CD4-positive, alpha-beta memory T cell (primary cell): ENCODE measurements around the gene B4GALT1. TPM values are rescaled to one million over a fixed set of nuclear protein-coding genes. Genes with fewer than 3 reads are reported as not detected.

Source experiments
- CTCF ChIA-PET: fragments of 350-600 bp; sonication (Branson Sonifier 250); formaldehyde crosslinking; loops from one replicate; lab custom pipeline; 2021; ENCODE audit warnings: inconsistent platforms; ENCODE audit not compliant: partially characterized antibody; lab: Charles Lee
- POLR2A ChIA-PET: fragments of 350-600 bp; sonication (Branson Sonifier 250); formaldehyde crosslinking; loops from one replicate; lab custom pipeline; 2021; ENCODE audit not compliant: partially characterized antibody; lab: Charles Lee
- DNase-seq, 5 donors: peaks; one replicate each; pipeline versions ENCODE4 v3.0.0 to v3.0.0-alpha.2; 2020 to 2022; ENCODE audit warnings: mixed read lengths in 1 of 5
- H3K27ac ChIP-seq: one replicate; pipeline ENCODE4 v1.7.0; 2013; ENCODE audit warnings: low read depth, low read length
- H3K27me3 ChIP-seq: 2 replicates; pipeline ENCODE4 v1.7.0; 2013; ENCODE audit warnings: mild to moderate bottlenecking, low read length, moderate library complexity; ENCODE audit not compliant: insufficient read depth
- H3K36me3 ChIP-seq: 2 replicates; pipeline ENCODE4 v1.7.0; 2013; ENCODE audit warnings: mild to moderate bottlenecking, low read length, moderate library complexity; ENCODE audit not compliant: insufficient read depth
- H3K4me1 ChIP-seq: 2 replicates; pipeline ENCODE4 v1.7.0; 2013; ENCODE audit warnings: mild to moderate bottlenecking, low read length, moderate library complexity; ENCODE audit not compliant: insufficient read depth
- H3K4me3 ChIP-seq, 2 donors: one replicate each; pipeline ENCODE4 v1.7.0; 2013; ENCODE audit warnings: low read length in 2 of 2, mild to moderate bottlenecking in 1 of 2
- H3K9me3 ChIP-seq, 2 donors: one replicate each; pipeline ENCODE4 v1.7.0; 2013; ENCODE audit warnings: low read length in 2 of 2, control low read depth in 1 of 2; ENCODE audit not compliant: control insufficient read depth in 1 of 2
- H3K27ac Mint-ChIP-seq, 7 donors: one replicate each; pipeline ENCODE4 v1.8.0; 2020 to 2021; ENCODE audit warnings: mixed read lengths in 7 of 7, mild to moderate bottlenecking in 6 of 7, inconsistent platforms in 3 of 7, moderate library complexity in 3 of 7
- H3K27me3 Mint-ChIP-seq, 2 donors: one replicate each; pipeline ENCODE4 v1.8.0; 2020 to 2021; ENCODE audit warnings: mixed read lengths in 2 of 2
- H3K36me3 Mint-ChIP-seq, 2 donors: one replicate each; pipeline ENCODE4 v1.8.0; 2020 to 2021; ENCODE audit warnings: mixed read lengths in 2 of 2, inconsistent platforms in 1 of 2, mild to moderate bottlenecking in 1 of 2
- H3K4me1 Mint-ChIP-seq, 4 donors: one replicate each; pipeline ENCODE4 v1.8.0; 2020 to 2021; ENCODE audit warnings: mixed read lengths in 4 of 4, mild to moderate bottlenecking in 1 of 4
- H3K4me3 Mint-ChIP-seq, 8 donors: one replicate each; pipeline ENCODE4 v1.8.0; 2020 to 2021; ENCODE audit warnings: mixed read lengths in 8 of 8, mild to moderate bottlenecking in 7 of 8, moderate library complexity in 6 of 8, inconsistent platforms in 3 of 8
- H3K9me3 Mint-ChIP-seq, 8 donors: one replicate each; pipeline ENCODE4 v1.8.0; 2020 to 2021; ENCODE audit warnings: mixed read lengths in 8 of 8, mild to moderate bottlenecking in 5 of 8, inconsistent platforms in 3 of 8, moderate library complexity in 1 of 8
- intact Hi-C: fragments of 100-400 bp; cut with micrococcal nuclease; formaldehyde crosslinking; loops from one replicate; pipeline ENCODE4 v1.15.1; 2023
- polyA plus RNA-seq, 2 donors: library from polyadenylated mRNA; unstranded; fragments of 300-500 nt; fragmentation: Illumina TruSeq; gene quantifications; one replicate each; pipeline ENCODE4 v1.2.3, GENCODE V29; 2021
- total RNA-seq, 2 experiments: library from RNA; stranded (reverse); gene quantifications; one replicate each; pipeline ENCODE4 v1.2.3, GENCODE V29; 2021

Gene B4GALT1
- total and polyA plus RNA-seq, 4 experiments from 2014 or later: 16.6 to 56.0 (median 43.1) TPM

GRCh38 chr9:33120620-33121019, 46.5 kb downstream of the B4GALT1 start:
- Histone ChIP-seq H3K4me1 (peaks cover 20% of the 10 kb centered on the region), H3K4me3 (no peak overlapping the region), H3K36me3 (peaks cover 24% of the 10 kb centered on the region), H3K27ac (no peak overlapping the region), H3K27me3 (no peaks in the 10 kb centered on the region), H3K9me3 (no peaks in the 10 kb centered on the region)
- Mint-ChIP-seq H3K4me3 (peak overlapping the region in 1 of 8 donors; percentile 6), H3K36me3 (peaks cover 35 to 65% of the 10 kb centered on the region in 2 donors), H3K27me3 (no peaks in the 10 kb centered on the region), H3K9me3 (no peaks in the 10 kb centered on the region), H3K4me1 (peaks cover 36 to 53% (median 41%) of the 10 kb centered on the region in 4 donors), H3K27ac (peak overlapping the region in 6 of 7 donors; percentile 5 to 52 (median 48))
- POLR2A ChIA-PET: interaction anchor here (2.7 kb wide), 1 partner anchor 46 kb away, joined by 7 read pairs; the partner anchor contains the start of gene B4GALT1
- intact Hi-C loops: no loop called here
- no peak for DNase-seq
- CTCF ChIA-PET: interaction anchor here (0.9 kb wide), 1 partner anchor 50 kb away, joined by 3 read pairs; no protein-coding TSS in a partner anchor

GRCh38 chr9:33117796-33118195, 49.3 kb downstream of the B4GALT1 start:
- H3K27me3 ChIP-seq: no peaks in the 10 kb centered on the region
- peaks cover 39 to 71% of the 10 kb centered on the region in 2 donors for H3K36me3 Mint-ChIP-seq
- peak overlapping the region; percentile 6 to 88 (median 58) for H3K27ac Mint-ChIP-seq
- H3K9me3 Mint-ChIP-seq: no peaks in the 10 kb centered on the region
- no peaks in the 10 kb centered on the region for H3K27me3 Mint-ChIP-seq
- peaks cover 30 to 45% (median 37%) of the 10 kb centered on the region in 4 donors for H3K4me1 Mint-ChIP-seq
- ChIA-PET POLR2A (interaction anchor here (0.6 to 0.8 kb wide), 3 partner anchors 9 to 41 kb away, joined by 3 to 5 read pairs (median 3); partner anchors contain the start of gene SMU1), CTCF (interaction anchor here (2.2 kb wide), 1 partner anchor 109 kb away, joined by 6 read pairs; no protein-coding TSS in a partner anchor)
- H3K36me3 ChIP-seq: peaks cover 51% of the 10 kb centered on the region
- no peaks in the 10 kb centered on the region for H3K9me3 ChIP-seq
- DNase-seq: no peak
- intact Hi-C loops: no loop called here
- H3K4me3 Mint-ChIP-seq: peak overlapping the region in 3 of 8 donors; percentile 41 to 57 (median 43)
- H3K4me3 ChIP-seq: no peak overlapping the region
- no peak overlapping the region for H3K27ac ChIP-seq
- peaks cover 20% of the 10 kb centered on the region for H3K4me1 ChIP-seq

DNA sequence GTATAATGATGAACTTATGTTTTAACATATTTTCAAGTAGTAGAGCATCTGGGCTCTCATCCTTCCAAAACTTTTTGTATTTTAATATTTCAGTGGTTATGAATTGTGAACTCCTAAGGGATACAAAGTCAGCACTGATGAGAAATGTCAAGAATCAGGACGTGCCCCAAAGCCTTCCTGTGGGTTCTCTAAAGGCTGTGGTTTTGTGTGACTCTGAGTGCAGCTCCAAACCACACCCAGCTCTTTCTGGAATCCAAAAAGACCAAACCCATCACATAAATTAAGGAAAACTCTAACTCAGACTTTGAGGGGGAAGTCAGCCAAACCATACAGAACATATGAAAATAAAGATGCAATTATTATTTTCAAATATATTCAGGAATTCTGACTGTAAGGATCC, 49.8 kb downstream of the B4GALT1 start:
- POLR2A ChIA-PET: interaction anchor here (0.6 to 1.6 kb wide), 3 partner anchors 24 to 50 kb away, joined by 3 to 5 read pairs (median 3); partner anchors contain the start of genes B4GALT1 and SMU1

DNA sequence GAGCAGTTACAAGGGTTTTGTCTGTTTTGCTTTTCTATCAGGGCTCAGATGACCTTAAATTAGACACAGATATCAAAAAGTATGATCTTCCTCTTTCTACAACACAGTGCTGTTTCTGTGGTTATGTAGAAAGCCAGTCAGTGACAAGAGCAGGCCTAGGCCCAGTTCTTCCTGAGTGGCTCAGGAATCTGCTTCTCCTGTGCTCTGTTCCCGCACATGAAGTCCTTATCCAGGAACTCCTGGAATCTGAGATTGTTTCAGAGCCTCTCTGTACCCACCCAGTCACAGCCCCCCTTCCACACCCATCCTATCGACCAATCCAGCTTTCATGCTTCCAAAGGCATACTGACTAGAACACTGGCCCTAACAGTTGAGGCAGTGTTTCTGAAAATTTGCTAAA, 50.3 kb downstream of the B4GALT1 start:
- Mint-ChIP-seq H3K4me1 (peaks cover 30 to 42% (median 35%) of the 10 kb centered on the region in 4 donors), H3K9me3 (no peaks in the 10 kb centered on the region), H3K36me3 (peaks cover 43 to 77% of the 10 kb centered on the region in 2 donors), H3K27ac (peak overlapping the region in 5 of 7 donors; percentile 42 to 85 (median 60)), H3K27me3 (no peaks in the 10 kb centered on the region), H3K4me3 (no peak overlapping the region)
- no peaks in the 10 kb centered on the region for H3K27me3 ChIP-seq
- no peak overlapping the region for H3K4me3 ChIP-seq
- ChIA-PET POLR2A (interaction anchor here (1.6 kb wide), 1 partner anchor 50 kb away, joined by 5 read pairs; the partner anchor contains the start of gene B4GALT1), CTCF (interaction anchor here (2.2 kb wide), 1 partner anchor 110 kb away, joined by 6 read pairs; no protein-coding TSS in a partner anchor)
- no peaks in the 10 kb centered on the region for H3K9me3 ChIP-seq
- H3K4me1 ChIP-seq: peaks cover 20% of the 10 kb centered on the region
- H3K27ac ChIP-seq: no peak overlapping the region
- intact Hi-C loops: no loop called here
- DNase-seq: no peak
- peaks cover 60% of the 10 kb centered on the region for H3K36me3 ChIP-seq

More for the DNA sequence above, 49.8 kb downstream of the B4GALT1 start:
- no peak for DNase-seq
- Histone ChIP-seq H3K9me3 (no peaks in the 10 kb centered on the region), H3K4me1 (peaks cover 20% of the 10 kb centered on the region), H3K27me3 (no peaks in the 10 kb centered on the region), H3K36me3 (peaks cover 55% of the 10 kb centered on the region), H3K27ac (no peak overlapping the region), H3K4me3 (no peak overlapping the region)
- peak overlapping the region in 4 of 7 donors; percentile 56 to 81 (median 58) for H3K27ac Mint-ChIP-seq
- H3K27me3 Mint-ChIP-seq: no peaks in the 10 kb centered on the region
- intact Hi-C loops: no loop called here
- peaks cover 31 to 45% (median 37%) of the 10 kb centered on the region in 4 donors for H3K4me1 Mint-ChIP-seq
- peaks cover 44 to 75% of the 10 kb centered on the region in 2 donors for H3K36me3 Mint-ChIP-seq
- CTCF ChIA-PET: interaction anchor here (2.2 kb wide), 1 partner anchor 109 kb away, joined by 6 read pairs; no protein-coding TSS in a partner anchor
- peak overlapping the region in 1 of 8 donors; percentile 49 for H3K4me3 Mint-ChIP-seq
- no peaks in the 10 kb centered on the region for H3K9me3 Mint-ChIP-seq

DNA sequence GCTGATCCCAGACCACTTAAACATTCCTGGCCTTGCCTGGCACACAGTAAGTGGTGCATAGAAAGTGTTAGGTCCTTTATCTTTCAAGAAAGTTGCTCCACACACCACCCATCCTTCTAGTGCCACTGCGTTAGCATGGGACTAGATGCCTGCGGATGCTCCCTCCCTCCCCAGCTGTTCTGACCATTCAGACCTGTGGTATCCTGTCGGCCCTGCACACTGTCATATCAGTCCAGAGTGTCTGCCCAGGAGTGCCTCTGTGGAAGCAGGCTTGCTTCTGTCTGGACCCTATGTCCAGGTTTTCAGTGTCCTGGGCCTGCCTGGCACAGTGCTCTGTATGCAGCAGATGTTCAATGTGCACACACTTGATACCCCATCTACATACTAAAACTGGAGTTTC, 52.4 kb downstream of the B4GALT1 start:
- Mint-ChIP-seq H3K4me3 (no peak overlapping the region), H3K27ac (peak overlapping the region in 2 of 7 donors; percentile 24 to 42), H3K4me1 (peaks cover 19 to 27% (median 22%) of the 10 kb centered on the region in 4 donors), H3K36me3 (peaks cover 41 to 72% of the 10 kb centered on the region in 2 donors), H3K27me3 (no peaks in the 10 kb centered on the region), H3K9me3 (no peaks in the 10 kb centered on the region)
- H3K27me3 ChIP-seq: no peaks in the 10 kb centered on the region
- CTCF ChIA-PET: no interaction called here
- no peak overlapping the region for H3K4me3 ChIP-seq
- H3K9me3 ChIP-seq: no peaks in the 10 kb centered on the region
- H3K27ac ChIP-seq: no peak overlapping the region
- POLR2A ChIA-PET: no interaction called here
- peaks cover 20% of the 10 kb centered on the region for H3K4me1 ChIP-seq
- intact Hi-C loops: no loop called here
- H3K36me3 ChIP-seq: peaks cover 57% of the 10 kb centered on the region
- no peak for DNase-seq

DNA sequence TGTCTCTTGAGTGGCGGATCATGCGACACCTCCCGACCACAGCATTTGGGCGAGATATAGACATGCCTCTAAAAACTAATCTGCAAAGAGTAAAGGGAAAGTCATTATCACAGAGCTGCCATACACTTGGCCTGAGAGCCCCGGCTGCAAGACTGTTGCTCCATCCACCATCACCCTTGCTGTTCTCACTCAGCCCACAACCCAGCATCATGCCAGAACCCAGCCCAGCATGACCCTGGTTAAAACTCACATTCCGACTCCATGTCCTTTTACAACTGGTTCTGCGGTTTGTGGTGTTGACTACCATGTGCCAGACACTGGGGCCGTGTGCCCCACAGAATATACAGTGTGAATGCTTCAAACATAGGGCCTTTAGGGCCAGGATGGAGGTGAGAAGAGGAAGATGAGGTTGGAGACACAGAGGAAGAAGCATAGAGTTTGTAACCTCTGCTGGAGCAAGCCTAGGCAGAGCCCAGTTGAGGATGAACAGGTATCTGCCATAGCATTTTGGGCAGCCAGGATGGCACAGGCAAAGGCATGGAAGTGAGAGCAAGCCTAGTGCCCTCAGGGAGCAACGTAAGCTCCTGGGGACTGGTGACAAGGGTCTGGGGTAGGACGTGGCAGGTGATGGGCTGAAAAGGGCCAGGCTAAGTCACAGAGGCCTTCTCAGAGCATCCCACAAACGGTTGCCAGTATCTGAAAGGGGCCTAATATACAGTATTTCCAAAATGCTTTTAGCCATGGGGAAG, 53.2 kb downstream of the B4GALT1 start:
- H3K27me3 Mint-ChIP-seq: no peaks in the 10 kb centered on the region
- H3K36me3 Mint-ChIP-seq: peaks cover 36 to 71% of the 10 kb centered on the region in 2 donors
- peak overlapping the region in 6 of 7 donors; percentile 2 to 31 (median 21) for H3K27ac Mint-ChIP-seq
- POLR2A ChIA-PET: no interaction called here
- no peak for DNase-seq
- CTCF ChIA-PET: no interaction called here
- Histone ChIP-seq H3K9me3 (no peaks in the 10 kb centered on the region), H3K36me3 (peaks cover 51% of the 10 kb centered on the region), H3K27me3 (no peaks in the 10 kb centered on the region), H3K27ac (no peak overlapping the region), H3K4me3 (no peak overlapping the region), H3K4me1 (peaks cover 20% of the 10 kb centered on the region)
- intact Hi-C loops: no loop called here
- H3K4me3 Mint-ChIP-seq: peak overlapping the region in 1 of 8 donors; percentile 52
- peaks cover 16 to 24% (median 18%) of the 10 kb centered on the region in 4 donors for H3K4me1 Mint-ChIP-seq
- H3K9me3 Mint-ChIP-seq: no peaks in the 10 kb centered on the region

GRCh38 chr9:33112094-33112493, 55.0 kb downstream of the B4GALT1 start:
- H3K27me3 Mint-ChIP-seq: no peaks in the 10 kb centered on the region
- no peaks in the 10 kb centered on the region for H3K9me3 Mint-ChIP-seq
- intact Hi-C loops: no loop called here
- no peak for DNase-seq
- Histone ChIP-seq H3K36me3 (peaks cover 43% of the 10 kb centered on the region), H3K27me3 (no peaks in the 10 kb centered on the region), H3K4me1 (peaks cover 4% of the 10 kb centered on the region), H3K4me3 (no peak overlapping the region), H3K9me3 (no peaks in the 10 kb centered on the region), H3K27ac (no peak overlapping the region)
- peaks cover 4 to 13% (median 8%) of the 10 kb centered on the region in 4 donors for H3K4me1 Mint-ChIP-seq
- H3K36me3 Mint-ChIP-seq: peaks cover 32 to 58% of the 10 kb centered on the region in 2 donors
- POLR2A ChIA-PET: no interaction called here
- no peak overlapping the region for H3K4me3 Mint-ChIP-seq
- H3K27ac Mint-ChIP-seq: peak overlapping the region in 2 of 7 donors; percentile 50 to 85
- CTCF ChIA-PET: interaction anchor here (1.0 to 1.1 kb wide), 2 partner anchors 28 to 30 kb away, joined by 3 read pairs; no protein-coding TSS in a partner anchor
